Stimulated activated CD4-positive, alpha-beta T cell treated with anti-CD3 and anti-CD28 coated beads, Interleukin-12 subunit alpha, Interleukin-12 subunit beta, amount 100 ng/mL, for 4 hours (primary cell): Measurements from ENCODE around the gene CLIC2.

Source experiments
- DNase-seq: peaks from one replicate; pipeline ENCODE4 v3.0.0-alpha.2; 2020

The CLIC2 gene

DNA sequence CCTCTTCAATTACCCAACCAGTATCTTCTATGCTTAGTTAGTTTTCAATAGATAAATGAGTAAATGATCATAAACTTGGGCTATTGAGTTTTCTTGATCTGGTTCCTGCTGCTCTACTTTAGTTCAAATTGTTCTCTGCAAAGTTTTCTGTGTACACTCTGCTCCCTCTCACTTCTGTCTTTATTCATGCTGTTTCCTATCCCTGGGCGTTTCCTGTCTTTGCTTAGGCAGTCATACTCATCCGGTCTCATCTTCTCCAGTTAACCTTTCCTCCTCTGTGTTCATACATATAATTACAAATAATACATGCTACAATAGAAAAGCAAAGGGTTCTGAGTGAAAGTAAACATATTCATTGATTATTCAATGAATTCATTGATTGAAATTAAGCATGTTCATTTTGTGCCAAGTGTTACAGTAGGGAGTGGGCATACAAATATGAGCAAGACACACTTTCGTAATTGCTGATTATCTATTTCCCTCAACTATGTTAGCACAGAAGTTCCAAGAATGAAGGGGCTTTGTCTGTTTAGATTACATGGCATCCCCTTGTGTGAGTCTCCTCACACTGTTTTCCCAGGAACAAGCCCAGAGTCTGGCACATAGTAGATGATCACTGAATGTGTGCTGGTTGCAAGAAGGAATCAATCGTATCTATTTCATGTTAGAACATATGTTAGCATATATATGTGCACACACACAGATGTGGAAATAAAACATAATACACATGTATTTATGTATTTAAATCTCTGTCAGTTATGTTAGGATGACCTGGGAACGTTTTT is 71.3 kb downstream of the CLIC2 start:
- DNase-seq: no peak

DNA sequence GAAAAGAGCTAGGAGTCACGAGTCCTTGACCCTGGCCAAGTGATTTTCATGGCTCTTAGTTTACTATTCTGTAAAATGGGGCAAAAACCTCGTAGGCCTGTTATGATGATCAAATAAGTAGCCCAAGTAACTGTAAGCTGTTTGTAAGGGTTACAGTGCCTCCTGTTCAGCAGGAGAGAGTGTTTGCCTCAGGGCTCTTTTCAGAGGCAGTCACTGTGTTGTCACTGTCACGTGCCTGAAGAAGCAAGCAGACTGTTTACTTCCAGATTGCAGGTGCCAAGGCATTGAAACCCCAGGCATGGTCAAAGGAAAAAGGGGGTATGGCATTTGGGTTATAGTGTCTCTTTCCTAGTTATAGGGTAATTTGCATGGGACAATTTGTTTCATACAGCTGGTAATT is 74.7 kb downstream of the CLIC2 start:
- DNase-seq: no peak

- DNase-seq: no peak
Observed at GRCh38 chrX:155251391-155251790, 83.0 kb downstream of the CLIC2 start.

- no peak for DNase-seq
Observed at GRCh38 chrX:155247497-155247896, 86.9 kb downstream of the CLIC2 start.

DNA sequence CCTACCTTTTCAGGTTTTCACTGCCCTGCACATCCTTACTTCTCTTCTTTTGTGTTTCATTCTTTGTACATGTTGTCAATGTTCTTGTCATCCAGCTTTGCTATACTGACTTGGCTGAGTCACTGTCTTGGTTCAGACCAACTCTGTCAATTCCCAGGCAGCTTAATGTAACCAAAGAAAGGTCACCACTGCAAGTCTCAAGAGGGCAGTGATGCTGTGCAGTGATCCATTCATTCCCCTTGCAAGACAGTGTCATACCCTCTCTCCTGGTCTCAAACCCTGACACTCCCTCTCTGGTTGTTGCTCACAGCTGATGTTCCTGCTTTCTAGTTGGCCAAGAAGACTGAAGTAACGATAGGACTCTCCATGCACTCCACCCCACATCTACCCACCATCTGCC is 87.7 kb downstream of the CLIC2 start:
- DNase-seq: no peak

- DNase-seq: no peak
Observed at GRCh38 chrX:155242300-155242699, 92.1 kb downstream of the CLIC2 start.

DNA sequence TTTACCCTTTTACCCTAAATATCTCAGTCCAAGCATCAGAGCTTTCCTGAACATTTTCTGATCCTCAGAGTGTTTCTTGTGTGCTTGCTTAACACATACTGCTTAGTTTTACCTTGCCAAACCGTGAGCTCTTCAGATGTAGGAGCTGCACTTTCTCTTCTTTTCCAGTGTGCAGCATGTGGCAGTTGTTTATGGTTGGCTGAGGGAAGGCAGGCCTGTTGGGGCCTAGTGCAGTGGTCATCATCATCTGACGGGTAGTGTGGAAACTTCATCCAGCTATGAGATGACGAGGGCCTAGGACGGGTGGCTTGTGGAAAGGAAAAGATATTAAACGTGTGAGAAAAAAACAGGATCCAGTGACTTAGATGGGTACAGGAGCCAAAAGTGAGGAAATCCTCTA is 96.7 kb downstream of the CLIC2 start:
- DNase-seq: no peak

DNA sequence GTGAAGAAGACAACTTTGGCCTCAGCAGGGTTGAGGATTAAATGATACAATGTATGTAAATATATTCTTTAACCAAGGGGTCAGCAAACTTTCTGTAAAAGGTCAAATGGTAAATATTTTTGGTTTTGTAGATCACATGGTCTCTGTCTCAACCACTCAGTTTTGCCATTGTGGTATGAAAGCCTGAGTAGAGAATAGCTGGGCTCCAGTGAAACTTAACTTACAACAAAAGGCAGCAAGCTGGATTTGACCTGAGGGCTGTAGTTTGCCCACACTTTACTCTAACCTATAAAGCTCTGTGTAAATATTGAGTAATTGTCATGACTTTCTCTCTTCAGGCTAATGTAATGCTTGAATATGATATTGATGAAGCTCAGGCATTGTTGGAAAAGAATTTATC is 98.5 kb downstream of the CLIC2 start:
- DNase-seq: no peak

DNA sequence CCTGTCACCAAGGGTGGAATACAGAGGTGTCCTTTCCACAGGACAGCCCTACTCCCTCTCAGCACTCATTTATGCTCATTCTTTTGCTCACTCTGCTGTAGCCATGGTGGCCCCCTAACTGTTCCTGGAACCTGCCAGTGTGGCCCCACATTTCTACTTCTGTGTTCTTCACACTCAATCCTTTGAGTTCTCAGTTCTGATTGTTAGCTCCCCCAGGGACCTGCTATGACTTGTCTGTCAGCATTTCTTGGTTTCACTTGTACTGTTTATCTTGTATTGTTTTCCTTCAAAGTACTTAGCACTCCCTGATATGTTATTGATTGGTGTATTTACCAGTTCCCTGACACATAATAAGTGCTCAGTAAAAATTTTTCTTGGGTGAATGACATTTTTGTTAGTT is 103.3 kb downstream of the CLIC2 start:
- no peak for DNase-seq
